MCF 10A (cell line): ENCODE results near the gene SLC5A4. TPM values are rescaled to one million over a fixed set of nuclear protein-coding genes. Genes with fewer than 3 reads are reported as not detected.
"Not testable (repeated sequence)": the region's sequence is repeated elsewhere in the genome, so short reads cannot be mapped to it uniquely, and the experiment has no call there.

Experiments used
- BruUV-seq: library from RNA; stranded (reverse); fragments of 400-500 nt; replicated peaks from 2 replicates; lab custom pipeline; 2021; lab: Mats Ljungman, UMichigan
- CTCF ChIA-PET: fragments of 300-600 bp; sonication (Branson Sonifier 250); formaldehyde crosslinking; extraction: SDS; loops from one replicate; lab custom pipeline; 2021; ENCODE audit warnings: antibody characterized with exemption, inconsistent platforms; lab: Yijun Ruan, JAX
- POLR2A ChIA-PET: fragments of 300-600, 350-650 bp; sonication (Branson Sonifier 250); formaldehyde crosslinking; extraction: SDS; loops from one replicate; lab custom pipeline; 2020; ENCODE audit warnings: antibody characterized with exemption, inconsistent platforms; lab: Yijun Ruan, JAX
- DNase-seq: peaks from one replicate; pipeline ENCODE4 v3.0.0-alpha.2; 2018; ENCODE audit not compliant: unreplicated experiment
- H3K27ac Mint-ChIP-seq: one replicate; pipeline ENCODE4 v1.8.0; 2022; ENCODE audit warnings: mild to moderate bottlenecking, low read depth, mixed read lengths; ENCODE audit not compliant: unreplicated experiment
- H3K27me3 Mint-ChIP-seq: one replicate; pipeline ENCODE4 v1.8.0; 2022; ENCODE audit warnings: mixed read lengths; ENCODE audit not compliant: insufficient read depth, unreplicated experiment
- H3K36me3 Mint-ChIP-seq: one replicate; pipeline ENCODE4 v1.8.0; 2022; ENCODE audit warnings: mild to moderate bottlenecking, moderate library complexity, mixed read lengths; ENCODE audit not compliant: insufficient read depth, unreplicated experiment
- H3K4me1 Mint-ChIP-seq: one replicate; pipeline ENCODE4 v1.8.0; 2022; ENCODE audit warnings: mixed read lengths; ENCODE audit not compliant: insufficient read depth, unreplicated experiment
- H3K4me3 Mint-ChIP-seq: one replicate; pipeline ENCODE4 v1.8.0; 2022; ENCODE audit warnings: mild to moderate bottlenecking, moderate library complexity, mixed read lengths; ENCODE audit not compliant: unreplicated experiment
- H3K9me3 Mint-ChIP-seq: one replicate; pipeline ENCODE4 v1.8.0; 2022; ENCODE audit warnings: mixed read lengths; ENCODE audit not compliant: unreplicated experiment
- intact Hi-C: fragments of 100-400 bp; cut with micrococcal nuclease; formaldehyde crosslinking; loops from 2 replicates; pipeline ENCODE4 v1.14.1; 2022
- total RNA-seq: library from RNA; stranded (reverse); gene quantifications from 2 replicates; pipeline ENCODE4 v1.2.3, GENCODE V29; 2022
- TF ChIP-seq, protein P1 (sequence below): fragments of 200-600 bp; IDR thresholded peaks from one replicate; pipeline ENCODE4 v1.8.0; 2022; ENCODE audit warnings: antibody characterized with exemption, mild to moderate bottlenecking; ENCODE audit not compliant: unreplicated experiment

Gene SLC5A4
- total RNA-seq, 1 experiment from 2014 or later, result not detected

DNA sequence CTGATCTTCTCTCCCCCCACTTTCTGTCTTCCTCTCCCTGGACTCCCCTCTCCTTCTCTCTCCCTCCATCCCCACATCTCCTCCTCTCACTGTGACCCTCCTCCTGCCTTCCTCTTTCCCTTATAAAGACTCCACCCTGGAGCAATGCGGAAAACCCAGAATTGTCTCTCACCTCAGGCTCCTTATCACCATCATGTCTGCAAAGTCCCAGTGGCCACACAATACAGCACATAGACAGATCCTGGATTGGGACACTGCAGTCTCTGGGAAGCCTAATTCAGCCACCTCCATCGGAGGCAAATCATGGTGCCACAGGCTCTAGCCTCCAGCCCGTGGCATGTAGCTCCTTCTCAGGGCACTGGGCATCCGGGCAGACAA, 53.0 kb downstream of the SLC5A4 start:
- intact Hi-C loops, result loop anchor here (1.0 kb wide), 3 partner anchors 64 to 176 kb away; no protein-coding TSS in a partner anchor
- TF ChIP-seq, protein P1, sequence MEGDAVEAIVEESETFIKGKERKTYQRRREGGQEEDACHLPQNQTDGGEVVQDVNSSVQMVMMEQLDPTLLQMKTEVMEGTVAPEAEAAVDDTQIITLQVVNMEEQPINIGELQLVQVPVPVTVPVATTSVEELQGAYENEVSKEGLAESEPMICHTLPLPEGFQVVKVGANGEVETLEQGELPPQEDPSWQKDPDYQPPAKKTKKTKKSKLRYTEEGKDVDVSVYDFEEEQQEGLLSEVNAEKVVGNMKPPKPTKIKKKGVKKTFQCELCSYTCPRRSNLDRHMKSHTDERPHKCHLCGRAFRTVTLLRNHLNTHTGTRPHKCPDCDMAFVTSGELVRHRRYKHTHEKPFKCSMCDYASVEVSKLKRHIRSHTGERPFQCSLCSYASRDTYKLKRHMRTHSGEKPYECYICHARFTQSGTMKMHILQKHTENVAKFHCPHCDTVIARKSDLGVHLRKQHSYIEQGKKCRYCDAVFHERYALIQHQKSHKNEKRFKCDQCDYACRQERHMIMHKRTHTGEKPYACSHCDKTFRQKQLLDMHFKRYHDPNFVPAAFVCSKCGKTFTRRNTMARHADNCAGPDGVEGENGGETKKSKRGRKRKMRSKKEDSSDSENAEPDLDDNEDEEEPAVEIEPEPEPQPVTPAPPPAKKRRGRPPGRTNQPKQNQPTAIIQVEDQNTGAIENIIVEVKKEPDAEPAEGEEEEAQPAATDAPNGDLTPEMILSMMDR, result no peak
- BruUV-seq, result no TSS peak
- POLR2A ChIA-PET, result no interaction called here
- peaks cover 22% of the 10 kb centered on the region for H3K27me3 Mint-ChIP-seq
- no peak for DNase-seq
- H3K9me3 Mint-ChIP-seq, result no peaks in the 10 kb centered on the region
- peaks cover 6% of the 10 kb centered on the region for H3K4me1 Mint-ChIP-seq
- CTCF ChIA-PET, result interaction anchor here (0.6 to 2.9 kb wide), 23 partner anchors 9 to 578 kb away, joined by 3 to 26 read pairs (median 3); no protein-coding TSS in a partner anchor
- H3K27ac Mint-ChIP-seq, result no peak overlapping the region
- no peaks in the 10 kb centered on the region for H3K36me3 Mint-ChIP-seq
- H3K4me3 Mint-ChIP-seq, result no peak overlapping the region

DNA sequence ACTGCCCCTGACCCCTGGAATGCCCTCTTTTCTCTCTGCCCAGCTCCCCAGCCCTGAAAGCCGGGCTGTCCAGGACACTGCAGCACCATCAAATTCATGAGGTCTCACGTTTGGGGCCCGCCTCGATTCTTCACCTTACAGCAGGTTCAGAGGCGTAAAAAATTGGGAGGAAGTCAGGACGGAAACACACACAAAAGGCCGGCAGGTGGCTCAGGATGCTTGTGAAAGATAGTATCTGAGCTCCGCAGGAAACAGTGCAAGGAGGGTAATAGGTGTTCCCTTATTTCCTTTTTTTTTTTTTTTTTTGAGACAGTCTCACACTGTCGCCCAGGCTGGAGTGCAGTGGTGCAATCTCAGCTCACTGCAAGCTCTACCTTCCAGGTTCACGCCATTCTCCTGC, 54.4 kb downstream of the SLC5A4 start:
- TF ChIP-seq, protein P1, result no peak
- H3K27ac Mint-ChIP-seq, result no peak overlapping the region
- no peaks in the 10 kb centered on the region for H3K36me3 Mint-ChIP-seq
- no peak for DNase-seq
- ChIA-PET CTCF (interaction anchor here (1.4 to 2.9 kb wide), 3 partner anchors 65 to 273 kb away, joined by 7 to 26 read pairs (median 11); no protein-coding TSS in a partner anchor), POLR2A (no interaction called here)
- peaks cover 36% of the 10 kb centered on the region for H3K27me3 Mint-ChIP-seq
- BruUV-seq, result no TSS peak
- peaks cover 6% of the 10 kb centered on the region for H3K4me1 Mint-ChIP-seq
- intact Hi-C loops, result no loop called here
- no peaks in the 10 kb centered on the region for H3K9me3 Mint-ChIP-seq
- H3K4me3 Mint-ChIP-seq, result no peak overlapping the region

DNA sequence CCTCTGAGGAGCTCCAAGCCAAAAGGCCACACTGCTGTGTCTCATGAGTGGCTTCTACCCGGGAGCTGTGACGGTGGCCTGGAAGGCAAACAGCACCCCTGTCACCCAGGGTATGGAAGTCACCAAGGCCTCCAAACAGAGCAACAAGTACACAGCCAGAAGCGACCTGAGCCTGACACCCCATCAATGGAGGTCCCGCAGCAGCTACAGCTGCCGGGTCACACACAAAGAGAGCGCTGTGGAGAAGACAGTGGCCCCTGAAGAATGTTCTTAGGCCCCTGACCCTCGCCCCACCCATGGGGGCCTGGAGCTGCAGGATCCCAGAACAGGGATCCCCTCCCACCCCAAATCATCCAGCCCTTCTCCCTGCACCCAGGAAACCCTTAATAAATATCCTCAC, 55.2 kb downstream of the SLC5A4 start:
- CTCF ChIA-PET, result interaction anchor here (0.6 to 2.9 kb wide), 4 partner anchors 66 to 274 kb away, joined by 3 to 26 read pairs (median 9); no protein-coding TSS in a partner anchor
- BruUV-seq, result no TSS peak
- Mint-ChIP-seq H3K4me3 (no peak overlapping the region), H3K36me3 (no peaks in the 10 kb centered on the region), H3K27me3 (peaks cover 44% of the 10 kb centered on the region), H3K27ac (no peak overlapping the region), H3K9me3 (no peaks in the 10 kb centered on the region), H3K4me1 (peaks cover 6% of the 10 kb centered on the region)
- POLR2A ChIA-PET, result no interaction called here
- intact Hi-C loops, result no loop called here
- DNase-seq, result no peak
- TF ChIP-seq, protein P1, result no peak

DNA sequence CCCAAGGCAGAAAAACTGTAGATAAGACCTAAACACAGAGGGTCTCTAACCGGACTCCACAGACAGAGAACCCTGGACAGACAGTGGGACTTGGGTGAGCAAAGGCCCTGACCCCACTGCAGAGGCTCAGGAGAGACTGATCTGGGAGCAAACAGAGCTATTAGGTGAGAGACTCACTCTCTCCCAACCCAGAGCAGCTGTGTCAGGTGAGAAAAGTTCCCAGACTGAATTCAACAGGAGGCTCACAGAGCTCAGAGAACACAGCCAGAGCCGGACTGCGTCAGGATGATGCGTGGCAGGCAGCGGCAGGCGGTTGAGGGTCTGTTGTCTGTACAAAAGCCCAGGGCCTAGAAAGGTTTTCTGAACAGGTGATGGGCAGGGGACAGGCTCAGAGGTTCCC, 55.8 kb downstream of the SLC5A4 start:
- no peaks in the 10 kb centered on the region for H3K36me3 Mint-ChIP-seq
- no TSS peak for BruUV-seq
- no peak overlapping the region for H3K4me3 Mint-ChIP-seq
- no peaks in the 10 kb centered on the region for H3K9me3 Mint-ChIP-seq
- POLR2A ChIA-PET, result no interaction called here
- H3K4me1 Mint-ChIP-seq, result peaks cover 3% of the 10 kb centered on the region
- CTCF ChIA-PET, result interaction anchor here (1.4 to 2.2 kb wide), 2 partner anchors 95 to 274 kb away, joined by 7 to 11 read pairs; no protein-coding TSS in a partner anchor
- H3K27ac Mint-ChIP-seq, result no peak overlapping the region
- H3K27me3 Mint-ChIP-seq, result peaks cover 40% of the 10 kb centered on the region
- TF ChIP-seq, protein P1, result no peak
- intact Hi-C loops, result no loop called here
- no peak for DNase-seq

DNA sequence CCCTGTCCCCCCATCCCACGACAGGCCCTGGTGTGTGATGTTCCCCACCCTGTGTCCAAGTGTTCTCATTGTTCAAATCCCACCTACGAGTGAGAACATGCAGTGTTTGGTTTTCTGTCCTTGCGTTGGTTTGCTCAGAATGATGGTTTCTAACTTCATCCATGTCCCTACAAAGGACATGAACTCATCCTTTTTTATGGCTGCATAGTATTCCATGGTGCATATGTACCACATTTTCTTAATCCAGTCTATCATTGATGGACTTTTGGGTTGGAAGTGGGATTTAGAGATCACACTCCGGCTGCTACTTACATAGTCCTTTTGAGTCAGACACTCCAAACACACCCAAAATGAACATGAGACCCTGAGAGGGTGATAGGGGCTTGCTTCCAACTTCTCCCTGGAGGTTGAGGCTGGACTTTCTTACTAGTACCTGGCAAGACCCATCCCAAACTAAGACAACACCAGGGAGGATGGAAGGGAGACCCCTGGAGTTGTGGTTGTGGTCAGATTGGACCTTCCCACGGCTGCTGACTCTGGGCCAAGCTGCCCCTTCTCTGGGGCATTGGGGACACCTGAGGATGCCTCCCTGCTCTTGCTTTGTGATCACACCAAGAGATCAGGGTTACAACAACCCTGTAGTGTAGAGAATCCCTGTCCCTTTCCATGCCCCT, 57.5 kb downstream of the SLC5A4 start:
- H3K27ac Mint-ChIP-seq, POLR2A ChIA-PET, BruUV-seq, intact Hi-C loops, H3K9me3 Mint-ChIP-seq, H3K36me3 Mint-ChIP-seq, H3K4me1 Mint-ChIP-seq, DNase-seq, H3K4me3 Mint-ChIP-seq: not testable (repeated sequence)
- H3K27me3 Mint-ChIP-seq, result peaks cover 29% of the 10 kb centered on the region
- CTCF ChIA-PET, result interaction anchor here (0.5 to 0.6 kb wide), 2 partner anchors 158 to 228 kb away, joined by 3 read pairs; no protein-coding TSS in a partner anchor

DNA sequence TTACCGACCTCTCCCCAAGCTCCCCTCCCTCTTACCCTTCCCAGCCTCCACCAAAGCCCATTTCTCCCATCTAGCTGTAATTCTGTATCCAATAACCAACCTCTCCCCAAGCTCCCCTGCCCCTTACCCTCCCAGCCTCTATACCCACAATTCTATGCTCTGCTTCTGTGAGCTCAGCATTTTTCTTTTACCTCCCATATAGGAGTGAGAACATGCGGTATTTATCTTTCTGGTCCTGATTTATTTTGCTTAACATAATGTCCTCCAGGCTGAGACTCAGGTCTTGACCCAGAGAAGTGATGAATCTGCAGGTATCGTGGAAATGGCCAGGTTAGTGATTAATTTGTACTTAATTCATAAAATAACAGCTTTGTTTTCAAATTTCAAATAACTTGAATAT, 59.2 kb downstream of the SLC5A4 start:
- H3K4me3 Mint-ChIP-seq, intact Hi-C loops, H3K36me3 Mint-ChIP-seq, CTCF ChIA-PET, H3K9me3 Mint-ChIP-seq, H3K27ac Mint-ChIP-seq, BruUV-seq, H3K4me1 Mint-ChIP-seq, DNase-seq: not testable (repeated sequence)
- H3K27me3 Mint-ChIP-seq, result peaks cover 45% of the 10 kb centered on the region
- POLR2A ChIA-PET, result interaction anchor here (0.5 to 1.0 kb wide), 2 partner anchors 14 to 216 kb away, joined by 3 read pairs; no protein-coding TSS in a partner anchor
